ENCODE data around the gene PDZD4.
"Not testable (repeated sequence)": the region's sequence is repeated elsewhere in the genome, so short reads cannot be mapped to it uniquely, and the experiment has no call there.

Gene PDZD4

DNA sequence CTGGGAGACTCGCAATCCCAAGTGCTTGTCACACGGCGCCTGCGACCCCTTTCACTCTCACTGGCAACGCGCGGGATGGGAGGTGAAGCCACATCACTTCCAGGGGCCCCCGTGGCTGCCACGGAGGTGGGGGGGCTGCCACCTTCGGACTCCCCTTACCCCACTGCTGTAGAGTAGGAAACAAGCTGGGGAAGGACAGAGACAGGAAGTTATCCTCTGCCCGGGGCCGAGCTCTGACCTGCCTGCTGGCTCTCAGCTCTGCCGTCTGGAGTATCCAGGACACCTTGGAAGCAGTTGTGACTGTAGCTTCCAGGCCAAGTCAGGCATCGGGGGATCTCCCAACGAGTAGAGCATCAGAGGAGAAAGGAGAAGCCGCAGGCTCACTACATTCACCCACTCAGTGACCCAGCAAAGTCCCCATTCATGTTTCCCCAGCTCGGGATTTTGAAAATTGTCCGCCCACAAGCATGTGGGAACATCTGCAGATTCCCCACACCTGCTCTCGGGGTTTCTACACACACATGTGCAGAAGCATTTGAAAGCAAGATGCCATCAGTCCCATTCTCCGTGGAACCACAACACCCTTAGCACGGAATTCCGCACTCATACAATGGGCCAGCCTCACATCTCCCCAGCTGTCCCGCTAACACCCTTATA lies 10.8 kb downstream of the PDZD4 start:
- no peaks in the 10 kb centered on the region for H3K9me3 ChIP-seq
- H3K4me3 ChIP-seq = peak overlapping the region; percentile 34
- no peaks in the 10 kb centered on the region for H3K27me3 ChIP-seq (ENCODE audit: low read depth)
- peaks cover 12% of the 10 kb centered on the region; the same call in 1 of the 2 replicates for H3K4me1 ChIP-seq
- in situ Hi-C loops (cut with MboI; ENCODE audit: low sequenced_read_pairs) = no loop called here
- DNase-seq (ENCODE audit: low spot score in 2 of 2) = no peak
- no peaks in the 10 kb centered on the region for H3K36me3 ChIP-seq (replicated peaks)

DNA sequence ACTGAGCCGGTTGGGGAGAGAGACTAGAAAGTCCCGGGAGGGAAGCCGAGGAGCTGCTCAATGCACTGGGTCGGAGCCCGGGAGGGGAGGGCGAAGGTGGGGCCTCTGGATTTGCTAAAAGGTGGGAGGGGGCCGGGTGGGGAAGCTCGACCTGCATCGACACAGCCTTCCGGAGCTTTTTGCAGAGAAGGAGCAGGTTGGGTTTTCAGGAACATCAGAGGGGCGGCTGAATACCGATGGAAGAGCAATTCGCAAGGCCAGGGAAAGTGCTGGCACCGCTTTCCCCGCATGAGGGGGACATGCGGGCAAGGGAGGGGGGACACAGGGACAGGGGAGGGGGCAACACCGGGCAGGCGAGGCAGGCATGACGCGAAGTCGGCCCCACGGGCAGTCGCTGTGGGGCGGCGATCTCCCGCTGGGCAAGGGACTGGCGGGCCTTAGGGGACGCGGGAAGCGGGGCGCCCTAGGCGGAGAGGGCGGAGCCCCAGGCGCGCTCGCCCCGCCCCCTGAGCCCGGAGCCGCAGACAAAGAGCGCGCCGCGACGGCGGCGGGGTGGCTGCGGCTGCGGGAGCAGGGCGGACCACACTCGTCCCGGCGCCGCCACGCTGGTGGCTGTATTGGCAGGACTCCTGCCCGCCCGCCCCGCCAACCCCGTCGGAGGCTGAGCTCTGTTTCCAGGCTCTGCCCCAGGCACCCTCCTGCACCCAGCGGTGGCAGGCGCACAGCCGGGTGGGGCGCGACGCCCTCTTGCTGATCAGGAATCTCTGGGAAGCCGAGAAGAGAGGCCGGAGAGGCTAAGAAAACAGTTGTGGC lies 11.6 kb downstream of the PDZD4 start:
- Histone ChIP-seq H3K36me3 (replicated peaks) (no peaks in the 10 kb centered on the region), H3K4me1 (peaks cover 12% of the 10 kb centered on the region; the same call in 1 of the 2 replicates), H3K9me3 (no peaks in the 10 kb centered on the region), H3K27me3 (ENCODE audit: low read depth) (no peaks in the 10 kb centered on the region), H3K4me3 (peak overlapping the region; percentile 34)
- in situ Hi-C loops (cut with MboI; ENCODE audit: low sequenced_read_pairs) = no loop called here
- peak; percentile 60 to 84 for DNase-seq (ENCODE audit: low spot score in 2 of 2)

DNA sequence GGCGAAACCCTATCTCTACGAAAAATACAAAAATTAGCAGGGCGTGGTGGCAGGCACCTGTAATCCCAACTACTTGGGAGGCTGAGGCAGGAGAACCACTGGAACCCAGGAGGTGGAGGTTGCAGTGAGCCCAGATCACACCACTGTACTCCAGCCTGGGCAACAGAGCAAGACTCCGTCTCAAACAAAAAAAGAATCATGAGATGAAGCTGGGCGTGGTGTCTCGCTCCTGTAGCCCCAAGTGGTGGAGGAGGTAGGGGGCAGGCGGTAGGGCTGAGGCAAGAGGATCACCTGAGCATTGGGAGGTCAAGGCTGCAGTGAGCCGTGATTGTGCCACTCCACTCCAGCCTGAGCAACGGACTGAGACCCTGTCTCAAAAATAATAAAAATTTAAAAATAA lies 12.3 kb downstream of the PDZD4 start:
- H3K4me3 ChIP-seq; in situ Hi-C loops (cut with MboI; ENCODE audit: low sequenced_read_pairs); DNase-seq (ENCODE audit: low spot score in 2 of 2); H3K36me3 ChIP-seq (replicated peaks); H3K27me3 ChIP-seq (ENCODE audit: low read depth); H3K9me3 ChIP-seq: not testable (repeated sequence)
- H3K4me1 ChIP-seq = peaks cover 12% of the 10 kb centered on the region; the same call in 1 of the 2 replicates

DNA sequence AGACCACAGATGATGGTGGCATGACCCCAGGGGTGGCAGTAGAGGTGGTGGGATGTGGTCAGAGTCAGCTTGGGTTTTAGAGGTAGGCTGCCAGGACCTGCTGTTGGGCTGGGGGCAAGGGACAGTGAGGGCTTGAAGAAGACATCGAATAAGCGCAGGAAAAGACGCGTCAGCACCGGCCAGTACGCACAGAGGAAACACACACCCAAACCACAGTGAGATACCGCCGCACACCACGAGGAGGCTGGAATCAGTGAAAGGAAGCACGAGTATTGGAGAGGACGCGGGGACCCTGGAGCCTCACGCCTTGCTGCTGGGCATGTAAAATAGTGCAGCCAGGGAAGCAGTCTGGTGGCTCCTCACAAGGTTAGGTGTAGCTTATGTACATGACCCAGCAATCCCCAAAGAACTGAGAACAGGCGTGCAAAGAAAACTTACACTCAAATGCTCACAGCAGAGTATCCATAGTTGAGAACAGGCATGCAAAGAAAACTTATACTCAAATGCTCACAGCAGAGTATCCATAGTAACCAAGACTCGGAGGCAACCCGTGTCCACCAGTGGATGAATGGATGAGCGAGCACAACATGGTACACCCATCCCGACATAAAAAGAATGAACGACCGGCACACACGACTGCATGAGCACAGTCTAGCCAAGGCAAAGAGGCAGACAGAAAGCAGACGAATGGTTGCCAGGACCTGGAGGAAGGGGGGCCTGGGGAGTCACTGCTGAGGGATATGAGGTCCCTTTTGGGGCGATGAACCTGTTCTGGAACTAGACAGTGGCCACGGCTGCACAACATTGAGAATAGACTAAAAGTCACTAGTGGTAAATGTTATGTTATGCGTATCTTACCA lies 13.3 kb downstream of the PDZD4 start:
- Histone ChIP-seq H3K36me3 (replicated peaks) (no peaks in the 10 kb centered on the region), H3K4me1 (peaks cover 12% of the 10 kb centered on the region; the same call in 1 of the 2 replicates), H3K9me3 (no peaks in the 10 kb centered on the region; the same call in 1 of the 2 replicates), H3K4me3 (no peak overlapping the region), H3K27me3 (ENCODE audit: low read depth) (no peaks in the 10 kb centered on the region)
- in situ Hi-C loops (cut with MboI; ENCODE audit: low sequenced_read_pairs) = no loop called here
- DNase-seq (ENCODE audit: low spot score in 2 of 2) = no peak

DNA sequence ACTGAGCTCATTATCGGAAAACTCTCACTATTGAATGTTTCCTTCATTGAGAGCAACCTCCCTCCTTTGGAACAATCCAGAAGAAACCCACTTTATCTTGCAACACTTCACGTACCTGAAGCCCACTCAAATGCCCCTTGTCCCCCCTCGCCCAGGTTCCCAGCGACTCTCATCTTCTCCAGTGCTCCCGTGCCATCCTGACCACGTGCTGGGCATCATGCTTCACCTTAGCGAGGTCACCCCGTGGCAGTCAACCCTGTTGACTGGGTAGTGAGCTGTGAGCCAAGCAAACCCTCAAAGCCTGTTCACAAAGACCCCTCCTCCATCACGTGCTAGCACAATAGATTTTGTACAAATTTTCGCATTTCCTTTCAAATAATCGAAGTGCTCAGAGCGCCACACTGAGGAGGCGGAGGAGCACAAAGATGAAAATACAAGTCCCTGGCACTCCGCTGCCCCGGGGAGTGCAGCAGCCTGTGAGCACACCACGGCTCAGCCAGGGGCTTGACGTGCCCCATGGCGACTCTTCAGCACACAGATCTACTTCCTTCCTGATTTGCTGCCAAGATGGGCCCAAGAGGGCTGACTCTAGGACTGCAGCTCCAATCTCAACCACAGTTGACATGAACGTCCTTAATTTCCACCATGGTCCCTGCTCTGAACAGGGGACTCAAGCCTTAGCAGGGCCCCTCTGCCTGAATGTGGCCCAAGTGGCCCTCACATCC lies 15.6 kb downstream of the PDZD4 start:
- Histone ChIP-seq H3K4me1 (peaks cover 11% of the 10 kb centered on the region; the same call in 1 of the 2 replicates), H3K27me3 (ENCODE audit: low read depth) (no peaks in the 10 kb centered on the region), H3K9me3 (no peaks in the 10 kb centered on the region; the same call in 1 of the 2 replicates), H3K36me3 (replicated peaks) (no peaks in the 10 kb centered on the region), H3K4me3 (no peak overlapping the region)
- in situ Hi-C loops (cut with MboI; ENCODE audit: low sequenced_read_pairs) = no loop called here
- no peak for DNase-seq (ENCODE audit: low spot score in 2 of 2)

DNA sequence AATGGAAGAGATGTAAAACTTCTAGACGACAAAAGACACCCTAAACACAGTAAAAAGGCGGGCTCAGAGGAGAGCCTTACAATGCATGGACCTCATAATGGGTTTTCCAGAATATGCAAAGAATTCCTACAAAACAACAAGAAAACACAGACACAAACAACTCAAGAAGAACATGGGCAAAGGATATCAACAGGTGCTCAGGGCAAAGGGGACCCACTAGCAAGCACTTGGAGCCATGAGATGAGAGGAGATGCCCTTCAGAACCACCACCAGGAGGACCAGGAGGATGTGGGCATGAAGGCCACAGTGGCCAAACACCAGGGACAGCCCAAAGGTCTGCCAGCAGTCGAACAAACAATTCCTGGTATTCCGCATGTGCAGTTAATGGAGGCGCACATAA lies 17.2 kb downstream of the PDZD4 start:
- H3K4me3 ChIP-seq = no peak overlapping the region
- in situ Hi-C loops (cut with MboI; ENCODE audit: low sequenced_read_pairs) = no loop called here
- no peaks in the 10 kb centered on the region for H3K27me3 ChIP-seq (ENCODE audit: low read depth)
- no peaks in the 10 kb centered on the region; the same call in 1 of the 2 replicates for H3K9me3 ChIP-seq
- DNase-seq (ENCODE audit: low spot score in 2 of 2) = no peak
- H3K4me1 ChIP-seq = no peaks in the 10 kb centered on the region
- H3K36me3 ChIP-seq (replicated peaks) = no peaks in the 10 kb centered on the region

DNA sequence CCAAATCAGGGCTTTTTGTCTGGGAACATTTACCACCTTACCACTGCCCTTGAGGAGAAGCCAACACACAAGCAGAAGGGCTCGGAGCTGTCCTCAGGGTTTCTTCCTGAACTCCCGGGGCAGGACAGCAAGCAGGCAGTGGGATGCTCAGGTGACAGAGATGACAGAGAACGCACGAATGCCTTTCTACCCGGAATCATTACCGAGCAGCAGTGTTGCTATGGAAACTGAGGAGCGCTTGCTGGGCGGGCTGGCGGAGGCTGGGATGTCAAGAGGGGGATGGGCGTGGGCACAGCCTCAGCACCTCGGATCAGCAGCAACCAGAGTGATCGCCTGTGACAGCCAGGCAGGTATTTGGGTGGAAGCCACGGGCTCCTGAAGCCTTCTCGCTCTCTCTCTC lies 18.1 kb downstream of the PDZD4 start:
- in situ Hi-C loops (cut with MboI; ENCODE audit: low sequenced_read_pairs) = no loop called here
- DNase-seq (ENCODE audit: low spot score in 2 of 2) = no peak

DNA sequence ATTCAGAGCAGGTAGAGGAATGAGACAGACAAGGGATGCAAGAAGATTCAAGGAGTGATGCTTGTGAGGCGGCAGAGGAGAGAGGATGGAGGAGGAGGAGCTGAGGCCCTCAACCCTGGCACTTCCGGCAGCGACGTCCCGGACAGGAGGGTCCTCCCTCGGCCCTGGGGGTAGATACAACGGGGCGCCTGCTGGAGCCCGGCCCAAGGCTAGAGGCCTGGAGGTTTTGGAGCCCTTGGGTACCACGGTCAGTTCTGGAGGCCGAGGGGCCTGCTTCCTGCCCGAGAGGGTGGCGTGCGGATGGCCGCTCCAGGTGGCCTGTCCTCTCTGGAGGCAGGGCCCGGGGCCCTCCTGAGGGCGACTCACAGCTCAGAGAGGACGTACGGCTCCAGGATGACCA lies 22.4 kb downstream of the PDZD4 start:
- no peaks in the 10 kb centered on the region for H3K36me3 ChIP-seq (replicated peaks)
- no peak overlapping the region for H3K4me3 ChIP-seq
- in situ Hi-C loops (cut with MboI; ENCODE audit: low sequenced_read_pairs) = no loop called here
- no peaks in the 10 kb centered on the region for H3K27me3 ChIP-seq (ENCODE audit: low read depth)
- no peaks in the 10 kb centered on the region; the same call in 1 of the 2 replicates for H3K9me3 ChIP-seq
- DNase-seq (ENCODE audit: low spot score in 2 of 2) = no peak
- H3K4me1 ChIP-seq = no peaks in the 10 kb centered on the region

More for the DNA sequence above, 18.1 kb downstream of the PDZD4 start:
- Histone ChIP-seq H3K27me3 (ENCODE audit: low read depth) (no peaks in the 10 kb centered on the region), H3K4me1 (no peaks in the 10 kb centered on the region), H3K36me3 (replicated peaks) (no peaks in the 10 kb centered on the region), H3K4me3 (no peak overlapping the region), H3K9me3 (no peaks in the 10 kb centered on the region; the same call in 1 of the 2 replicates)

DNA sequence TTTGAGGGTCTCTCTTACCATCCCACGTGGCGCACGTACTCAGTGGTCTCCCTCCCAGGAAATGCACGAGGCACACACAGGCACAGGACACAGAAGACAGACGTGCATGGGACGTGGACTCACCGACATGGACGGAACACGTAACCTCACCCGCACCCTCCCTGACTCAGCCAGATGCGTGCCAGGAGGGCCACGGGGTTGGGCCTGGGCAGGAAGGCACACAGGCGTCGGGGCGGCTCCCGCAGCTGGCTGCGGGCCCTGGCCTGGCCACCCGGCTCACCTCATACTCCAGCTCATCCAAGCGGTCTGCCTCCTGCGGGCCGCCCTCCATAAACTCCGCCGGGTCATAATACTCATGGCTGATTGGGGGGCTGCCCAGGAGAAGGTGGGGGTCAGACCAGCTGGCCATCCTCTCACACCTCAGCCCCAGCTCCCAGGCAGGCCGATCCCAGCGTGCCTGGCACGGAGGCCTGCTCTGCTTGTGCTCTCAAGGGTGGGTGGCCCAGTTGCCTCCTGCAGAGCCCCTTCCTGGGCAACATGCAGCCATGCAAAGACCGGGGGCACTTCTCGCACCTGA lies 23.3 kb downstream of the PDZD4 start:
- Histone ChIP-seq H3K9me3 (no peaks in the 10 kb centered on the region), H3K27me3 (ENCODE audit: low read depth) (no peaks in the 10 kb centered on the region)
- in situ Hi-C loops (cut with MboI; ENCODE audit: low sequenced_read_pairs) = no loop called here

DNA sequence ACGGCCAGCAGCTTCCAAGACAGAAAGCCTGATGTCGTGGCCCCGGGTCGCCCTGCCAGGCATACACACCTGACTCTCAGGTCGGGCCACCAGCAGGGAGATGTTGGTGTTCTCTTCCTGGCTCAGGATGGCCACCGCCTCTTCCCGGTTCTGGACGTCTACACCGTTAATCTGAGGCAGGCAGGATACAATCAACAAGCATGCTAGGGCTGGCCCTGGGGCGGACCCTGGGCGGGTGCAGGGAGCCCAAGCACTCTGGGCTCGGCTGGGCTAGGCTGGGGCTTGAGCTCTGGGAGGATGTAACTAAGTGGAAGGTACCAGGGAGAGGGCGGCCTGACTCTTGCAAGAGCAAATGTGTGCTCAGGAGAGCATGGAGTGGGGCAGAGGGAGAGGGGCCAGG lies 24.9 kb downstream of the PDZD4 start:
- Histone ChIP-seq H3K36me3 (replicated peaks) (no peaks in the 10 kb centered on the region), H3K4me3 (no peak overlapping the region), H3K4me1 (no peaks in the 10 kb centered on the region), H3K27me3 (ENCODE audit: low read depth) (no peaks in the 10 kb centered on the region), H3K9me3 (no peaks in the 10 kb centered on the region)
- no peak for DNase-seq (ENCODE audit: low spot score in 2 of 2)
- in situ Hi-C loops (cut with MboI; ENCODE audit: low sequenced_read_pairs) = no loop called here

More for the DNA sequence above, 23.3 kb downstream of the PDZD4 start:
- Histone ChIP-seq H3K36me3 (replicated peaks) (no peaks in the 10 kb centered on the region), H3K4me1 (no peaks in the 10 kb centered on the region), H3K4me3 (no peak overlapping the region)
- no peak for DNase-seq (ENCODE audit: low spot score in 2 of 2)

DNA sequence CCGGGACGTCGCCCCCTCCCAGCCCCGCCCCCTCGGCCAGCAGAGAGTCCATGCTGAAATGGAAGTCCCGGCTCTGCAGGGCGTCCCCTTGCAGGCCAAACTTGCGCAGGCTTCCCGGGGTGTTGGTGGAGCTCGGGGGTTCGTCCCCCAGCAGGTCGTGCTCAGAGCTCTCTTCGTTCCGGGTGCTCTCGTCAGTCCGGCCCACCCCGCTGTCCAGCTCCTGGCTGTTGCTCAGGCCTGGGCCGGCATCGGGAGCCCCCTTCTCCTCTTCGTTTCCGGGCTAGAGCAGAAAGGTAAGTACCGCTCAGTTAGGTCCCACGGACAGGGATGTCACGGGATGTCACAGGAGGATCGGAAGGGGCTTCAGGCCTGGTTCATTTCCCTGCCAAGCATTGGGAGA lies 25.7 kb downstream of the PDZD4 start:
- in situ Hi-C loops (cut with MboI; ENCODE audit: low sequenced_read_pairs) = no loop called here
- H3K4me3 ChIP-seq = no peak overlapping the region
- no peaks in the 10 kb centered on the region; the same call in 1 of the 2 replicates for H3K36me3 ChIP-seq (replicated peaks)
- no peaks in the 10 kb centered on the region for H3K27me3 ChIP-seq (ENCODE audit: low read depth)
- H3K9me3 ChIP-seq = no peaks in the 10 kb centered on the region
- DNase-seq (ENCODE audit: low spot score in 2 of 2) = no peak
- no peaks in the 10 kb centered on the region for H3K4me1 ChIP-seq

DNA sequence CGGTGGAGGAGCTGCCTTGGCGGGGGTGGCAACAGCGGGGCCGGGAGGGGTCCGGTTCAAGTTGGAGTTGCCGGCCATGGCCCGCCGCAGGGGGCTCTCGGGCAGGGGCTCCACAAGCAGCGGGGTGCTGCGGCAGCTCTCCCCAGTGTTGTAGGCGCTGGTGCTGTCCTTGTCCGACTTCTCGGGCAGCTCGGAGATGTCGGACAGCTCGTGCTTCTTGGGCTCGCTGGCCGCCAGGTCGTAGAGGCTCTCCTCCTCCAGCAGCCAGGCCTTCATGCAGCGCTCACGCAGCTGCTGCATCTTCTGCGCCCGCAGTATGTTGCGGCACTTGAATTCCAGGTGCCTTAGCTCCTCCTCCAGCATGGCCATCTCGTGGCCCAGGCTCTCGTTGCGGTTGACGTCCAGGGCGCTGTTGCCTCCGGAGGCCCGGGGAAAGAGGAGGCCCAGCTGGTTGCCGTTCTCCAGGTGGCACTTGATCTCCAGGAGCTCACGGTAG lies 26.2 kb downstream of the PDZD4 start:
- in situ Hi-C loops (cut with MboI; ENCODE audit: low sequenced_read_pairs) = no loop called here
- Histone ChIP-seq H3K36me3 (replicated peaks) (peaks cover 5% of the 10 kb centered on the region), H3K9me3 (no peaks in the 10 kb centered on the region), H3K4me3 (no peak overlapping the region), H3K27me3 (ENCODE audit: low read depth) (no peaks in the 10 kb centered on the region), H3K4me1 (no peaks in the 10 kb centered on the region)
- no peak for DNase-seq (ENCODE audit: low spot score in 2 of 2)
